Nephron progenitor cell (in vitro differentiated cells): ENCODE results near the gene TM4SF18.

Source experiments
- DNase-seq: peaks from one replicate; pipeline ENCODE4 v3.0.0; 2021
- H3K27ac Mint-ChIP-seq: 2 replicates; pipeline ENCODE4 v1.8.0; 2021; ENCODE audit warnings: mild to moderate bottlenecking, moderate library complexity, mixed read lengths
- H3K27me3 Mint-ChIP-seq: 2 replicates; pipeline ENCODE4 v1.8.0; 2021; ENCODE audit warnings: mild to moderate bottlenecking, low read depth, mixed read lengths; ENCODE audit not compliant: poor library complexity
- H3K36me3 Mint-ChIP-seq: 2 replicates; pipeline ENCODE4 v1.8.0; 2021; ENCODE audit warnings: low read depth, mixed read lengths
- H3K4me1 Mint-ChIP-seq: 2 replicates; pipeline ENCODE4 v1.8.0; 2021; ENCODE audit warnings: mixed read lengths
- H3K4me3 Mint-ChIP-seq: 2 replicates; pipeline ENCODE4 v1.8.0; 2021; ENCODE audit warnings: mild to moderate bottlenecking, moderate library complexity, mixed read lengths
- H3K9me3 Mint-ChIP-seq: 2 replicates; pipeline ENCODE4 v1.8.0; 2021; ENCODE audit warnings: mild to moderate bottlenecking, moderate library complexity, mixed read lengths
- TF ChIP-seq, protein P1 (sequence below): fragments of 200-600 bp; sonication (generic); IDR thresholded peaks from 2 replicates; pipeline ENCODE4 v1.5.0; 2021; ENCODE audit warnings: antibody characterized with exemption

TM4SF18 gene

DNA sequence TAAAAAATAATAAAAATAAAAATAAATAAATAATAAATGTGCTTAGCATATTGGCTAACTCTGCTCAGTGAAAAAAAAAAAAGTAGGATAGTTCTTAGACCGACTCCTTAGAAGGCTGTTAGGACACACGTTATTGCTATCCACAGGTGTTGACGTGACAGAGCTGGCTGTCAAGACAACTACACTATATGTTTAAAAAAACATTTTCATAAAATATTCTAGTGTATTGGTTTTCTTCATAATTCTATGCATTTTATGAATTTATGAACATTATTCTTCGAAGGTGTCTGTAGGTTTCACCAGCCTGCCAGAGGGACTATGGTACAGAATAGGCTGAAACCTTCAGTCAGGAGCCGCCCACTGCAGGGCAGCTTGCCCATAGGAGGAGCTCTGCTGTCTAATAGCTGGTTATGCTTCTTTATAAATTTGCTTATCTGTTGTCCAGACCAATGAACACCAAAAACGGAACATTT lies 34.8 kb upstream of the TM4SF18 start:
- Mint-ChIP-seq H3K27me3 (peaks cover under 1% of the 10 kb centered on the region), H3K4me3 (no peak overlapping the region), H3K27ac (no peak overlapping the region), H3K4me1 (peaks cover 33% of the 10 kb centered on the region), H3K9me3 (no peaks in the 10 kb centered on the region), H3K36me3 (no peaks in the 10 kb centered on the region)
- TF ChIP-seq, protein P1, sequence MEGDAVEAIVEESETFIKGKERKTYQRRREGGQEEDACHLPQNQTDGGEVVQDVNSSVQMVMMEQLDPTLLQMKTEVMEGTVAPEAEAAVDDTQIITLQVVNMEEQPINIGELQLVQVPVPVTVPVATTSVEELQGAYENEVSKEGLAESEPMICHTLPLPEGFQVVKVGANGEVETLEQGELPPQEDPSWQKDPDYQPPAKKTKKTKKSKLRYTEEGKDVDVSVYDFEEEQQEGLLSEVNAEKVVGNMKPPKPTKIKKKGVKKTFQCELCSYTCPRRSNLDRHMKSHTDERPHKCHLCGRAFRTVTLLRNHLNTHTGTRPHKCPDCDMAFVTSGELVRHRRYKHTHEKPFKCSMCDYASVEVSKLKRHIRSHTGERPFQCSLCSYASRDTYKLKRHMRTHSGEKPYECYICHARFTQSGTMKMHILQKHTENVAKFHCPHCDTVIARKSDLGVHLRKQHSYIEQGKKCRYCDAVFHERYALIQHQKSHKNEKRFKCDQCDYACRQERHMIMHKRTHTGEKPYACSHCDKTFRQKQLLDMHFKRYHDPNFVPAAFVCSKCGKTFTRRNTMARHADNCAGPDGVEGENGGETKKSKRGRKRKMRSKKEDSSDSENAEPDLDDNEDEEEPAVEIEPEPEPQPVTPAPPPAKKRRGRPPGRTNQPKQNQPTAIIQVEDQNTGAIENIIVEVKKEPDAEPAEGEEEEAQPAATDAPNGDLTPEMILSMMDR = no peak
- DNase-seq = no peak

DNA sequence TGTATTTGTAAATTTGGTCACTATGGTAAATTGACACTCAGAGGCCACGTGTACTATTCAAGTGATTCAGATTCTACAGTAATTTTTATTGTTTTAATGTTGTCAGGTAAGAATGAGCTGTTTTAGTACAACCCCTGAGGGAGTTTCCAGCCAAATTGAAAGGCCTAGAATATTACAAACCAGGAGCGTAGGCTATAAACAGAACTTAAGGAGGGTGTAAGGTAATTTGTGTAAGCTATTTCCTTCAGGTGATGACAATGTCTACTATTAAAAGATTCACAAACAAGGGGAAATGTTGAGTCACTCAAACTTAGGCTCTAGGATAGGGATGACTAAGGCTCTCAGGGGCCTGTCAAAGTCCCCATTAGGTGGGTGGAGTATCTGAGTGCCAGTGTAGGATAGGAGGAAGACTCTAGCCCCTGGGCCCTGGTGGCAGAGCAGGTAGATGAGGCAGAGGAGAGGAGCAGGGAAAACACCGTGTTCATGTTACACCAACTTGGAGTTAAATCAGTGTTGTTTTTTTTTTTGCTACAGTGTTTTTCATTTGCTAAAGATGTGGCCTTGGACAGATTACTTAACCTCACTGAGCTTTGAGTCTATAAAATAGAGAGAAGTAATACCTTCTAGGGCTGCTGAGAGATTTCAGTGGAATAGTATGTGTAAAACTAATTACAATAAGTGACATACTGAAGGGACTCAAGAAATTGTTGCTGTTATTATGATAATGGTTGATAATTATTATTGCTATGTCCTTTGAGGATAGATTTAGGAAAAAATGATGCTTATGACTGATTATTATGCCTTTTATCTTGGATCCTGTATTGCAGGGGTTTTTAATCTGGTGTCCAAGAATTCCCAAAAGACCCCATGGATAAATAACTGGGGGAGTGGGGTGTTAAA lies 33.8 kb upstream of the TM4SF18 start:
- Mint-ChIP-seq H3K36me3 (no peaks in the 10 kb centered on the region), H3K27ac (no peak overlapping the region), H3K4me3 (no peak overlapping the region), H3K4me1 (peaks cover 38% of the 10 kb centered on the region), H3K27me3 (peaks cover 3% of the 10 kb centered on the region), H3K9me3 (no peaks in the 10 kb centered on the region)
- TF ChIP-seq, protein P1 = no peak
- no peak for DNase-seq

DNA sequence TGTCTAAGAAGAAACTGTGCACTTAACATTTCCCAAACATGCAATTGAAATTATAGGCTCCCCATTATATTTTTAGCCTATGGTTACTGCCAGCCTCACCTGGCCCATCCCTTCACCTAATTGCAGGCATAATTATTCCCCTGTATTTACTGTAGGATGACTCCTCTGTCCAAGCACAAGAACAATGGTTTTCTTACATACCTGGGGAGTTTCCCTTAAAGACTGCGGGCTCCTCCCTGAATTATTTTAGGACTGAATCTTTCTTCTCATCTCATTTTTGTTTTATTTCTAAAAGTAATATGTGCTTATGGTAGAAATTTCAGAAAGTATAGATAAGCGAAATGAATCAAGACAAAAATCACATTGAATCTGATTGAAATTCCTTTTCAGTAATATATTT lies 32.6 kb upstream of the TM4SF18 start:
- Mint-ChIP-seq H3K4me3 (no peak overlapping the region), H3K36me3 (no peaks in the 10 kb centered on the region), H3K4me1 (peaks cover 42% of the 10 kb centered on the region), H3K9me3 (no peaks in the 10 kb centered on the region), H3K27me3 (peaks cover 3% of the 10 kb centered on the region), H3K27ac (no peak overlapping the region)
- no peak for DNase-seq
- TF ChIP-seq, protein P1 = no peak

DNA sequence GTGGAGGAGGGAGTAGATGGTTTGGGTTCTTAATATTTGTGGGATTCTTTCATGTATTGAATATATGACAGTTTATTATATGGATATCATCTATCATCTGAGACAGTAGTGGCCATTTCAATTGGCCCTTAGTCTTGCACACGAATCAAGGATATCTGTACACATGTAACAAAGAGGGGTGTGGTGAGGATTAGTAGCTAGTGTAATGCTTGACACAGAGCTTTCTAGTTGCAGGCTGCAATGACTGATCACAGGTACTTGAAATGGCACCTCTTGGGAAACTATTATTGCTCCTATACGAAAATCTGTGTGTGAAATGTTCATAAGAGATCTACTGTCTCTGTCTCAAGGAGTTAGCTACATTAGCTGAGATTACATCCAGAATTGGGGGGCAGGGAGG lies 31.2 kb upstream of the TM4SF18 start:
- peaks cover 30% of the 10 kb centered on the region for H3K4me1 Mint-ChIP-seq
- TF ChIP-seq, protein P1 = no peak
- H3K36me3 Mint-ChIP-seq = no peaks in the 10 kb centered on the region
- H3K27ac Mint-ChIP-seq = no peak overlapping the region
- no peak overlapping the region for H3K4me3 Mint-ChIP-seq
- H3K27me3 Mint-ChIP-seq = peaks cover 3% of the 10 kb centered on the region
- DNase-seq = no peak
- no peaks in the 10 kb centered on the region for H3K9me3 Mint-ChIP-seq

- Mint-ChIP-seq H3K27me3 (peaks cover 3% of the 10 kb centered on the region), H3K4me1 (peaks cover 17% of the 10 kb centered on the region), H3K4me3 (no peak overlapping the region), H3K9me3 (no peaks in the 10 kb centered on the region), H3K27ac (peak overlapping the region; percentile 31), H3K36me3 (no peaks in the 10 kb centered on the region)
- DNase-seq = no peak
- TF ChIP-seq, protein P1 = no peak
These were observed 29.6 kb upstream of the TM4SF18 start for GRCh38 chr3:149363053-149363452.

DNA sequence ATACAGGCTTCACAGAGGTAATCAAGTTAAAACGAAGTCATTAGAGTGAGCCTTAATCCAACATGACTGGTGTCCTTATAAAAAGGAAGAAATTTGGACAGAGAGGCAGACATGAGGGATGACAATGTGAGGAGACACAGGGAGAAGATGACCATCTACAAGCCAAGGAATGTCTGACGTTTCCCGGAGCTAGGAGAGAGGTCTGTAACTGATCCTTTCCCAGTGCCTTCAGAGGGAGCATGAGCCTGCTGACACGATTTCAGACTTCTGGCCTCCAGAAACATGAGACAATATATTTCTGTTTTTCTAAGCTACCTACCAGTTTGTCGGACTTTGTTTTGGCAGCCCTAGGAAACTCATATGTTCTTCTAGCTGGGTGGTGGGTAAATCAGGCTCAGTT lies 28.9 kb upstream of the TM4SF18 start:
- TF ChIP-seq, protein P1 = no peak
- Mint-ChIP-seq H3K27ac (no peak overlapping the region), H3K27me3 (peaks cover 3% of the 10 kb centered on the region), H3K4me3 (no peak overlapping the region), H3K9me3 (no peaks in the 10 kb centered on the region), H3K36me3 (no peaks in the 10 kb centered on the region), H3K4me1 (peaks cover 21% of the 10 kb centered on the region)
- no peak for DNase-seq
